IPS DF 6.9 (cell line): Measurements from ENCODE around the gene SH2D3C.
A peak's percentile ranks its signal among the peaks of the same experiment; 100 is the strongest.

Experiments
- DNase-seq: peaks from one replicate; pipeline ENCODE4 v3.0.0-alpha.2; 2013; ENCODE audit warnings: low read depth, low spot score
- H3K27ac ChIP-seq: one replicate; pipeline ENCODE4 v1.5.1; 2013; ENCODE audit warnings: low read length, control low read depth
- H3K27me3 ChIP-seq: 2 replicates; pipeline ENCODE4 v1.6.1; 2013; ENCODE audit warnings: mild to moderate bottlenecking, low read length; ENCODE audit not compliant: control insufficient read depth, insufficient read depth
- H3K36me3 ChIP-seq: 2 replicates; pipeline ENCODE4 v1.6.1; 2013; ENCODE audit warnings: low read length; ENCODE audit not compliant: control insufficient read depth, insufficient read depth
- H3K4me1 ChIP-seq: 2 replicates; pipeline ENCODE4 v1.6.1; 2013; ENCODE audit warnings: low read length; ENCODE audit not compliant: control insufficient read depth, insufficient read depth
- H3K4me3 ChIP-seq: 2 replicates; pipeline ENCODE4 v1.5.1; 2013; ENCODE audit warnings: mild to moderate bottlenecking, low read length
- H3K9me3 ChIP-seq: 2 replicates; pipeline ENCODE4 v1.6.1; 2013; ENCODE audit warnings: low read length, inconsistent platforms; ENCODE audit not compliant: control insufficient read depth, insufficient read depth
- WGBS: extraction: QIAGEN DNeasy Blood & Tissue Kit; methylation state at CpG from one replicate; pipeline ENCODE4 v1.1.7; 2013; ENCODE audit warnings: mixed read lengths, missing lambda C conversion rate; ENCODE audit not compliant: insufficient read length, insufficient coverage; 5-methylcytosine and 5-hydroxymethylcytosine counted together

The SH2D3C gene

DNA sequence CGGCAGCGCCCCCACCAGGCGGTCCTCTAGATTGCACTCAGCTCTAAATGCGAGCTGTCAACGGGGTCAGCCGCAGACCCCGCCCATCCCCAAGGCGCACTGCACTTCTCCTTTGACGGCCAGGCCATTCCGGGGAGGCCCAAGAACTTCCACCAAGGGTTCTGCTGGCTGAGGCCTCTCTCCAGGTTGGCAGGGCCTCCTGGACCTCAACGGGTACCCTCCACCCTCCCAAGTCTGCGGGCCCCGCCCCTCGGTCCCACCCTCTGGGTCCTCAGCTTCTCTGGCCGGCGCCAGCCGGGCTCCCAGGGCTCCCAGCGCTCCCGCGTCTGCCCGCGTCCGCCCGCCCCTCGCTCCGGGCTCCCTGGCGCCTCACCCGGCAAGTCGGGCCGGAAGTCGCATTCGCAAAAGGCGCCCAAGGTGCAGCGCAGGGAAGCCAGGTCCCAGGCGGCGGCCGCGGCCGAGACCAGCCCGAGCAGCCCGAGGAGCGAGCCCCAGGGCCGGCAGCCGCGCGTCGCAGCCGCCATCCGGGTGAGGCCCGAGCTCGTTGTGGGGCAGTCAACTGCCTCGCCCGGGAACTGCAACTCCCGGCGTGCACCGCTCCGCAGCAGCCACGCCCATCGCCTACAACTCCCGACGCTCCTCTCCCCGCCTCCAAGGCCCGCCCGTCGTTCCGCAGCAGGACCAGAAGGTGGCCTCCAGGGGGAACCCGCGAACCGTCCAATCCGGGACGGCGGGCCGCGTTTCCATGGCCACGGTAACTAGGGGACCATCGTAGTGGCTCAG is 43.5 kb downstream of the SH2D3C start, which contains the start of gene TOR2A:
Gene TOR2A (minus strand): TSS at position 548 of the 783 bp plus-strand sequence. CDS start 24 bp downstream, at position 524.
- Histone ChIP-seq H3K27ac (no peak within 1 kb of the TSS), H3K9me3 (no peaks in the 10 kb centered on the region), H3K4me3 (peak within 1 kb of the TSS; percentile 77; the same call in 1 of the 2 replicates), H3K27me3 (no peaks in the 10 kb centered on the region), H3K4me1 (peaks cover 6% of the 10 kb centered on the region), H3K36me3 (peaks cover 2% of the 10 kb centered on the region; the same call in 1 of the 2 replicates)
- no CpG with 5 or more reads among the region's 76 CpGs for WGBS
- DNase-seq, result peak; percentile 97

DNA sequence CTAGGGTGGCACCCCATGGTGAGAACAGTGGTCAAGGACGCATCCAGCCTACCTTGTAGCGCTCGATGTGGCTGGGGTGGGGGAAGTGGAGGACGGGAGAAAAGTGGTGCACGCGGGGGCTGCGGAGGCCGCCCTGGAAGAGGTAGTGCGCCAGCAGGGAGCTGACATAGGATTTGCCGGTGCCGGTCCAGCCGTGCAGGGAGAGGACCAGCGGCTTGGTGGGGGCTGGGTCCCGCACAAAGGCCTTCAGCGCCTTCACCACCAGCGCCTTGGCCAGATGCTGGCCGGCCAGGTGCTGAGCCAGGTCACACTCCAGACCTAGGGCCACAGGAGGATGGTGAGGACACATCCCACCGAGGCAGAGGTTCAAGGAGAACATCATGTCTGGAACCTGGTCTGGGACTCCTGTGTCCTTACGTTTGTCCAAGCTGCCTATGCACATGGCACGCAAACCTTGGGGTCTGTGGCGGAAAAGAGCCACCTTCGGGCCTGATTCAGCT is 44.2 kb downstream of the SH2D3C start:
- no peak for DNase-seq
- peaks cover 6% of the 10 kb centered on the region for H3K4me1 ChIP-seq
- H3K27me3 ChIP-seq, result no peaks in the 10 kb centered on the region
- H3K36me3 ChIP-seq, result no peaks in the 10 kb centered on the region
- H3K4me3 ChIP-seq, result no peak overlapping the region; the same call in 1 of the 2 replicates
- WGBS, result no CpG with 5 or more reads among the region's 22 CpGs
- no peak overlapping the region for H3K27ac ChIP-seq
- no peaks in the 10 kb centered on the region for H3K9me3 ChIP-seq

DNA sequence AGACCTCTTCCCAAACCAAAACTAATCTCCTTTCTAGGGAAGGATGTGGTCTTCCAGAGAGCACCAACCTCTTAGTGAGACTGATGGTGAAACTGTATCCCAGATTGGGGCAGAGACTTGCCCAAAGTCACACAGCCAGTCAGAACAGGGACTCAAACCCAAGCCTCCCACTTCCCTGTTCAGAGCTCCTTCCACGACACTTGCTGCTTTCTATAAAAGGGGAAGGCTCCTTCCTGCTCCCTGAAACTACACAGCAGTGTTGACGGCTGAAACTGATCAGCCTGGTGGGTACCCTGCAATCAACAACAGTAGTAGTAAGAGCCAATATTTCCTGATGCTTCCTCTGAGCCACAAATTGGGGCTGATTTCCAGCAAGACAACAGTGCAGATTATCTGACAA is 44.9 kb downstream of the SH2D3C start:
- WGBS, result no CpG with 5 or more reads among the region's 2 CpGs
- Histone ChIP-seq H3K4me1 (peaks cover 6% of the 10 kb centered on the region), H3K36me3 (no peaks in the 10 kb centered on the region), H3K9me3 (no peaks in the 10 kb centered on the region), H3K27ac (no peak overlapping the region), H3K4me3 (no peak overlapping the region), H3K27me3 (no peaks in the 10 kb centered on the region)
- DNase-seq, result no peak

DNA sequence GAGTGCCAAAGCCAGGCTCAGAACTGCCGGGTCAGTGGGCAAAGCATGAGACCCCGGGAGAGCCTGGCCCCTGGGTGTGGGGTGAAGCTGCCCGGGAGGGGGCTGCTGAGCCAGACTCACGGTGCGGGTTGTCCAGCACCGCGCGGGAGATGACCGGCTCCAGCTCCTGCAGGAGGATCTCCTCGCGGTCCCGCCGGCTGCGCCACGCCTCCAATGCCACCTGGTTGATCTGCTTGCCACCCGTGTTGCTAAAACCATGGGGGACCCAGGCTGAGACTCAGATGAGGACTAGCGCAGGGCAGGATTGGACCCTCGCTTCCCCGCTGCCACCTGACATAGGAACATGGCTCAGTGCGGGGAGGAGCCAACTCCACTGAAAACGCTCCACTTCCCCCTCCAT is 46.0 kb downstream of the SH2D3C start:
- no peak for DNase-seq
- no peaks in the 10 kb centered on the region for H3K27me3 ChIP-seq
- WGBS, result no CpG with 5 or more reads among the region's 21 CpGs
- no peak overlapping the region for H3K27ac ChIP-seq
- no peaks in the 10 kb centered on the region for H3K36me3 ChIP-seq
- peaks cover 6% of the 10 kb centered on the region for H3K4me1 ChIP-seq
- H3K4me3 ChIP-seq, result no peak overlapping the region
- H3K9me3 ChIP-seq, result no peaks in the 10 kb centered on the region

DNA sequence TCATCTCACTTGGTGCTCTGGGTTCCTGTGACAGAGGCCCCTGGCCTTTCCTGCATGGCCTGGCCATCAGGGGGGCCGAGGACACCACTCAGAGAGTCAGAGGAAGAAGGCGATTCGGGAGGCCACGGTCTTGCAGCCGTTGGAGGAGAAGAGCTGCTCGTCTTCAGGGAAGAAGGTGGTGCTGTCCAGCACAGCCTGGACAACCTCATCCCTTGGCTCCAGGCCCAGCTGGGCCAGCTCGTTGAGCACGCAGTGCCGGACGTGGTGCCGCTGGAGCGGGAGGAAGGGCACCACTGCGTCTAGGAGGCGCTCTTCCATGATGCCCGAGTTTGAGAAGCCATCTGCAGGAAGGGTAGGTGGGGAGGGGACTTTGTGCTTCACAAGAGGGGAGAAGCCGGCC is 46.5 kb downstream of the SH2D3C start:
- H3K27me3 ChIP-seq, result no peaks in the 10 kb centered on the region
- H3K4me3 ChIP-seq, result no peak overlapping the region
- H3K36me3 ChIP-seq, result no peaks in the 10 kb centered on the region
- peaks cover 6% of the 10 kb centered on the region for H3K4me1 ChIP-seq
- no peak for DNase-seq
- no peak overlapping the region for H3K27ac ChIP-seq
- H3K9me3 ChIP-seq, result no peaks in the 10 kb centered on the region
- WGBS, result no CpG with 5 or more reads among the region's 16 CpGs

DNA sequence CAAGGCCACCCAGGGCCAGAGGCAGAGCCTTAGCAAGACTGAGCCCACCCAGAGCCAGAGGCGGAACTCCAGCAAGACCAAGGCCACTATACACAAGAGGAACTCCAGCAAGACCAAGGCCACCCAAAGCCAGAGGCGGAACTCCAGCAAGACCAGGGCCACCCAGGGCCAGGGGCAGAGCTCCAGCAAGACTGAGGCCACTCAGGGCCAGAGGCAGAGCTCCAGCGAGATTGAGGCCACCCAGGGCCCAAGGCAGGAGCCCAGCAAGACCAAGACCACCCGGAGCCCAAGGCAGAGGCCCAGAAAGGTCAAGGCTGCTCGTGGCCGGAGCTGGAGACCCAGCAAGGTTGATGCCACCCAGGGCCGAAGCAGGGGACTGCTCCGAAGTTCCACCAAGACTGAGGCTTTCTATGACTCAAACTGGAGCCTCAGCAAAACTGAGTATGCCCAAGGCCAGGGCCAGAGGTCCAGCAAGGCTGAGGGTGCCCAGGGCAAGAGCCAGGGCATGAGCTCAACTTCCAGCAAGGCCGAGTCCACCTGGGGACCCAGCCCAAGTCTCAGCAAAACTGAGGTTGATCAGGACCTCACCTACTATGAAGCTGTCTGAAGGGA is 47.6 kb downstream of the SH2D3C start:
- no peaks in the 10 kb centered on the region for H3K9me3 ChIP-seq
- H3K27ac ChIP-seq, result no peak overlapping the region
- no CpG with 5 or more reads among the region's 9 CpGs for WGBS
- H3K4me1 ChIP-seq, result peaks cover 6% of the 10 kb centered on the region
- H3K27me3 ChIP-seq, result no peaks in the 10 kb centered on the region
- DNase-seq, result no peak
- no peak overlapping the region for H3K4me3 ChIP-seq
- H3K36me3 ChIP-seq, result no peaks in the 10 kb centered on the region

DNA sequence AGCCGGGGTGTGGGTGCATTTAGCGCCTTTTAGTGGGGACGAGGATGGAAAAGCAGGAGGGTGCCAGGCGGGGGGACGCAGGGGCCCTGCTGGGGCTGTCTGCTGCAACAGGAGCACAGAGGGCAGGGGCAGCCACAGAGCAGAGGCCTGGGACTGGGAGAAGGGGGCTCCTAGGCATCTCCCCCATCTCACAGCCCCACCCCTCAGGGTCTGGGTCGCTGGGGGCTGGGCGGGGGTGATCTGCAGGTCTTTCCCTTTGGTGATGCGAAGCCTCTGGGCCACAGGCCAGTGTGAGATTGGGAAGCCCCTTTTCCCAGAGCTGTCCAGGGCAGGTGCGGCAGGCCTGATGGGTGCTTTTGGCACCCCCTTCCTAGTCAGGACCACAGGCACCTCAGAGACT is 48.2 kb downstream of the SH2D3C start:
- Histone ChIP-seq H3K4me3 (no peak overlapping the region), H3K27ac (no peak overlapping the region), H3K36me3 (no peaks in the 10 kb centered on the region), H3K4me1 (peaks cover 6% of the 10 kb centered on the region), H3K27me3 (no peaks in the 10 kb centered on the region), H3K9me3 (no peaks in the 10 kb centered on the region)
- WGBS, result no CpG with 5 or more reads among the region's 9 CpGs
- no peak for DNase-seq

DNA sequence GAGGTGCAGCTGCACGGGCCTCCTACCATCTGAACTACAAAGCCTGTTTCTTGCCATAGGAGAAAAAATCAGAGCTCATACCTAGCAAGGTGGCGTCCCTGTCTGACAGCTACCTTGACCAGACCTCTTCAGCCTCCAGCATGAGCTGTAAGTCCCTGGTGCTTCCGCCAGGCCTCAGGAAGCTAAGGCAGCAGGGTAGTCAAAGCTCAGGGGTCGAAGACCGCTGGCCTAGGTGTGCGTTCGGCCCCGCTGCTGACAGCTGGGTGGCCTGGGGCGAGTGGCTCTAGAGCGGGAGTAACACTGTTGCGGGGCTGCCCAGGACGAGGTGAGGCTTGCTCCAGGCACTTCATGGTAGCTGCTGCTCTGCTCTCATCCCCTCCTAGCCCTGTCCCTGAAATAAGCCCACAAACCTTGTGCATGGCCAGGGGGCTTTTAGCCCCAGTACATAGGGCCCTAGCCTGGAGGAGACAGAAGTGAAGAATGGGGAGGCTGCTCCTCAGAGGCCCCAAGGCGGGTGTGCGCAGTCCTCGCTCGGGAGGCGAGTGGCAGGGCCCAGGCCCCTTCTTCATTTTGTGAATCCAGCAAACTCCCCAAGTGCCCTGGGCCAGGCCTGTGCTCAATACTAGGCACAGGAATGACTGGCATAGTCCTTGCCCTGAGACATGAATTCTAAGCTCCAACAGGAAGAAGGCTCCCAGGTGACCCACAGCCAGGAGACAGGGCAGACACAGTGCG is 48.8 kb downstream of the SH2D3C start:
- no peaks in the 10 kb centered on the region for H3K9me3 ChIP-seq
- H3K4me1 ChIP-seq, result peaks cover 6% of the 10 kb centered on the region
- no peak for DNase-seq
- no peak overlapping the region for H3K4me3 ChIP-seq
- H3K36me3 ChIP-seq, result no peaks in the 10 kb centered on the region
- H3K27me3 ChIP-seq, result no peaks in the 10 kb centered on the region
- no peak overlapping the region for H3K27ac ChIP-seq
- no CpG with 5 or more reads among the region's 18 CpGs for WGBS

DNA sequence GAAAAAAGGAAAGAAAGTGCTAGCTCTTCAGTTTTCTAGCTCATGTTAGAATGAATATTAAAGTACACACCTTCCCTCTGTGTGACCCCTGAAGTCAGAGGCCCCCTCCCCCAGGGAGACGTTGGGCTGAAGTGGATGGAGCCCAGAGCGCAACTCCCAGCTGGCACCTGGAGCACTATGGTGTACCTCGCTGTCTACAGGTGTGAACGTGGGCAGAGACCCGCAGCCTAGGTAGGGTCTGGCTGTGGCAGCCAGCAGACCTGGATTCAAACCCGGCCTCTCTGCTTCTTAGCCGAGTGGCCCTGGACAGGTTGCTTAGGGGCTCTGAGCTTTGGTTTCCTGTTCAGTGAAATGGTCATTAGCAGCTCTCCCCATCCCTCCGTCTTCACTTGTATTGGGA is 49.7 kb downstream of the SH2D3C start:
- no peak for DNase-seq
- no CpG with 5 or more reads among the region's 8 CpGs for WGBS
- no peaks in the 10 kb centered on the region for H3K27me3 ChIP-seq

DNA sequence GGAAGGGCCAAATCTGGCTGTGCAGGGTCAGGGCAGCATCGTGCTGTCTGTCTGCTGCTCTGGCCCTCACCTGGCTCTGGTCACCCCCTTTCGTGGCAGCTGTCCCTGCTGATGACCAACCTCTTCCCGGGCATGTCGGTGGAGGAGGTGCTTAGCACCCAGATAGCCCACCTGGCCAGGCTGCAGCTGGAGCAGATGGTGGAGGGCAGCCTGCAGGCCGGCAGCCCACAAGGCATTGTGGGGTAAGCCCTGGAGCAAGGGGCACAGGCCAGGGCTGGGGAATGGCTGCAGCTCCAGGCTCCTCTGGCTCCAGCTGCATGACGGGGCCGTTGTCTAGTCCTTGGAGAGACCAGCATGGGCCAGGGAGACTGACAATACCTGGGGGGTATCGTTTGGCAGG is 51.6 kb downstream of the SH2D3C start:
- H3K4me3 ChIP-seq, result no peak overlapping the region
- no peaks in the 10 kb centered on the region for H3K4me1 ChIP-seq
- no peaks in the 10 kb centered on the region for H3K36me3 ChIP-seq
- no peak overlapping the region for H3K27ac ChIP-seq
- no peak for DNase-seq
- no CpG with 5 or more reads among the region's 8 CpGs for WGBS
- no peaks in the 10 kb centered on the region for H3K27me3 ChIP-seq
- H3K9me3 ChIP-seq, result no peaks in the 10 kb centered on the region

More for the DNA sequence above, 49.7 kb downstream of the SH2D3C start:
- Histone ChIP-seq H3K4me1 (no peaks in the 10 kb centered on the region; the same call in 1 of the 2 replicates), H3K4me3 (no peak overlapping the region), H3K27ac (no peak overlapping the region), H3K36me3 (no peaks in the 10 kb centered on the region), H3K9me3 (no peaks in the 10 kb centered on the region)
